GM19438 (cell line): ENCODE measurements around the gene THAP12.

Source experiments
- ATAC-seq: cut with Tn5 transposase; IDR thresholded peaks from one replicate; pipeline ENCODE4 v1.9.1; 2021; ENCODE audit warnings: low read depth; ENCODE audit not compliant: unreplicated experiment

THAP12 gene

GRCh38 chr11:76307978-76308747 is 72.8 kb downstream of the THAP12 start:
- no peak for ATAC-seq

GRCh38 chr11:76307396-76307795 is 73.5 kb downstream of the THAP12 start:
- ATAC-seq = no peak

GRCh38 chr11:76303399-76303798 is 77.5 kb downstream of the THAP12 start:
- no peak for ATAC-seq

GRCh38 chr11:76302996-76303395 is 77.9 kb downstream of the THAP12 start:
- ATAC-seq = no peak
